ENCODE measurements around the gene LINGO1. TPM values are rescaled to one million over a fixed set of nuclear protein-coding genes. Genes with fewer than 3 reads are reported as not detected.

Gene LINGO1
- total RNA-seq, 1 donor from 2014 or later: 4.5 TPM

DNA sequence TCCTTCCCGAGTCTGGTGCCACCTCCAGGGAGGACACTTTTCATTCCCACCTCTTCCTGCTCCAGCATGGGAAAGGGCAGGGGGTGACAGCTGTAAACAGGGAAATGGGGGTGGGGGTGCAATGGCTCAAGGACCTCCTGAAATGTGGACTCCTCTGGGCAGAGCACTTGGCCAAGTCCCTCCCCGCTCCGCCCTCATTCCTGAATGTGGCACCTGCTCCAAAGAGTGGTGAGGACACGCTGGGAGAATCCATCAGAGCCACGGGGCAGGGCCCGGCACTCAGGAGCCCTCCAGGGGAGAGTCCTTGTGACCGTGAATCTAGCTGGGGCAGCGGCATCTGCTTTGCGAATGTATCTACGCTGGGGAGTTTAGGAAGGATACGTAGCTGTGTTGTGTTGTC is 11.1 kb upstream of the LINGO1 start:
- Histone ChIP-seq H3K4me2 (ENCODE audit: low read length) (no peak overlapping the region), H3K27ac (ENCODE audit: low read depth, low read length) (no peak overlapping the region), H3K9me3 (ENCODE audit: insufficient read depth, low read depth, low read length) (peaks cover 4% of the 10 kb centered on the region), H3K79me2 (ENCODE audit: insufficient read depth, low read length) (no peaks in the 10 kb centered on the region), H2AFZ (ENCODE audit: low read depth, low read length) (no peak overlapping the region), H3K4me1 (ENCODE audit: insufficient read depth, low read length) (no peaks in the 10 kb centered on the region), H3K4me3 (ENCODE audit: insufficient read depth, low read depth, low read length) (no peak overlapping the region), H3K27me3 (ENCODE audit: insufficient read depth, low read length) (peaks cover 7% of the 10 kb centered on the region), H3K36me3 (ENCODE audit: insufficient read depth, low read length) (no peaks in the 10 kb centered on the region), H4K20me1 (ENCODE audit: insufficient read depth, low read length) (no peaks in the 10 kb centered on the region), H3K9ac (ENCODE audit: low read length) (no peak overlapping the region)
- H3K27me3 Mint-ChIP-seq (ENCODE audit: low read depth, unreplicated experiment): peaks cover 55% of the 10 kb centered on the region
- no peak overlapping the region for H3K27ac Mint-ChIP-seq (ENCODE audit: unreplicated experiment)
- no peak for TF ChIP-seq EZH2 (IDR thresholded peaks at IDR 0.05; ENCODE audit: insufficient read depth, low read length)
- TF ChIP-seq, protein P1, sequence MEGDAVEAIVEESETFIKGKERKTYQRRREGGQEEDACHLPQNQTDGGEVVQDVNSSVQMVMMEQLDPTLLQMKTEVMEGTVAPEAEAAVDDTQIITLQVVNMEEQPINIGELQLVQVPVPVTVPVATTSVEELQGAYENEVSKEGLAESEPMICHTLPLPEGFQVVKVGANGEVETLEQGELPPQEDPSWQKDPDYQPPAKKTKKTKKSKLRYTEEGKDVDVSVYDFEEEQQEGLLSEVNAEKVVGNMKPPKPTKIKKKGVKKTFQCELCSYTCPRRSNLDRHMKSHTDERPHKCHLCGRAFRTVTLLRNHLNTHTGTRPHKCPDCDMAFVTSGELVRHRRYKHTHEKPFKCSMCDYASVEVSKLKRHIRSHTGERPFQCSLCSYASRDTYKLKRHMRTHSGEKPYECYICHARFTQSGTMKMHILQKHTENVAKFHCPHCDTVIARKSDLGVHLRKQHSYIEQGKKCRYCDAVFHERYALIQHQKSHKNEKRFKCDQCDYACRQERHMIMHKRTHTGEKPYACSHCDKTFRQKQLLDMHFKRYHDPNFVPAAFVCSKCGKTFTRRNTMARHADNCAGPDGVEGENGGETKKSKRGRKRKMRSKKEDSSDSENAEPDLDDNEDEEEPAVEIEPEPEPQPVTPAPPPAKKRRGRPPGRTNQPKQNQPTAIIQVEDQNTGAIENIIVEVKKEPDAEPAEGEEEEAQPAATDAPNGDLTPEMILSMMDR (IDR thresholded peaks at IDR 0.05; ENCODE audit: insufficient read depth, low read depth, low read length): no peak
- H3K36me3 Mint-ChIP-seq (ENCODE audit: low read depth, unreplicated experiment): no peaks in the 10 kb centered on the region
- H3K9me3 Mint-ChIP-seq (ENCODE audit: unreplicated experiment): no peaks in the 10 kb centered on the region
- H3K4me3 Mint-ChIP-seq (ENCODE audit: unreplicated experiment): no peak overlapping the region
- no peaks in the 10 kb centered on the region for H3K4me1 Mint-ChIP-seq (ENCODE audit: low read depth, unreplicated experiment)
- DNase-seq (ENCODE audit: low read depth) (no peak), FAIRE-seq (no peak)

DNA sequence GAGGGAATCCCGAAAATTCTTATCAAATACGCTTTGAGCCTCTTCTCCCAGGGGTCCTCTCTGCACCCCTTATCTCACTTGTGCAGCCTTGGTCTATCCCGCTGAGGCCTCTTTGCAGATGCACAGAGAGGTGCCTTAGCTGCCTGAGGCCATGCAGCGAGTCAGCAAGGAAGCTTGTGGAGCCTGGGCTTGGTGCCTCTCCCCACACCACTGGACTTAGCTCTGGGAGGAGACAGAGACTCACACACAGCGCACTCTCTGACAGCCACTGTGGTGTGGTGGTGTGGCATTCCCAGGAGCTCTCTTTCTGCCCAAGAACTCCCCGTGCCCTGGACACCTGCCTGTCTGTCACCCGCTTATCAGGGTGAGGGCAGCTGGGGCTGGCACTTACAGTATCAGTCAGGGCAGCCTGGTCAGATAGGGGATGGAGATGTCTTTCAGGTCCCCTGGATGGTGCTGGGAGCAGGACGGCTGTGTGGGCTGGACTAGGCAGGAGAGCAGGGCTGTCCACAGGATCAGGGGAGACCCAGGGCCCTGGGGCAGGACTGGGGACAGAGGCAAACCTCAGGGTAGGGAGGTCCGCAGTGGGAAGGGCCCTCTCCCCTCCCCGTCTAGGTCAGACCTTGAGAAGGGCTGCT is 10.2 kb upstream of the LINGO1 start:
- Mint-ChIP-seq H3K9me3 (ENCODE audit: unreplicated experiment) (no peaks in the 10 kb centered on the region), H3K27me3 (ENCODE audit: low read depth, unreplicated experiment) (peaks cover 61% of the 10 kb centered on the region), H3K4me1 (ENCODE audit: low read depth, unreplicated experiment) (no peaks in the 10 kb centered on the region), H3K4me3 (ENCODE audit: unreplicated experiment) (no peak overlapping the region), H3K36me3 (ENCODE audit: low read depth, unreplicated experiment) (no peaks in the 10 kb centered on the region), H3K27ac (ENCODE audit: unreplicated experiment) (no peak overlapping the region)
- H3K36me3 ChIP-seq (ENCODE audit: insufficient read depth, low read length): no peaks in the 10 kb centered on the region
- no peak overlapping the region for H3K9ac ChIP-seq (ENCODE audit: low read length)
- no peaks in the 10 kb centered on the region for H3K4me1 ChIP-seq (ENCODE audit: insufficient read depth, low read length)
- no peak for DNase-seq (ENCODE audit: low read depth)
- peaks cover 13% of the 10 kb centered on the region for H3K27me3 ChIP-seq (ENCODE audit: insufficient read depth, low read length)
- FAIRE-seq: no peak
- H3K9me3 ChIP-seq (ENCODE audit: insufficient read depth, low read depth, low read length): peaks cover 4% of the 10 kb centered on the region
- TF ChIP-seq, protein P1 (IDR thresholded peaks at IDR 0.05; ENCODE audit: insufficient read depth, low read depth, low read length): no peak
- no peak for TF ChIP-seq EZH2 (IDR thresholded peaks at IDR 0.05; ENCODE audit: insufficient read depth, low read length)
- H3K27ac ChIP-seq (ENCODE audit: low read depth, low read length): no peak overlapping the region
- no peak overlapping the region for H2AFZ ChIP-seq (ENCODE audit: low read depth, low read length)
- H4K20me1 ChIP-seq (ENCODE audit: insufficient read depth, low read length): no peaks in the 10 kb centered on the region
- H3K4me2 ChIP-seq (ENCODE audit: low read length): no peak overlapping the region
- no peaks in the 10 kb centered on the region for H3K79me2 ChIP-seq (ENCODE audit: insufficient read depth, low read length)
- H3K4me3 ChIP-seq (ENCODE audit: insufficient read depth, low read depth, low read length): no peak overlapping the region

DNA sequence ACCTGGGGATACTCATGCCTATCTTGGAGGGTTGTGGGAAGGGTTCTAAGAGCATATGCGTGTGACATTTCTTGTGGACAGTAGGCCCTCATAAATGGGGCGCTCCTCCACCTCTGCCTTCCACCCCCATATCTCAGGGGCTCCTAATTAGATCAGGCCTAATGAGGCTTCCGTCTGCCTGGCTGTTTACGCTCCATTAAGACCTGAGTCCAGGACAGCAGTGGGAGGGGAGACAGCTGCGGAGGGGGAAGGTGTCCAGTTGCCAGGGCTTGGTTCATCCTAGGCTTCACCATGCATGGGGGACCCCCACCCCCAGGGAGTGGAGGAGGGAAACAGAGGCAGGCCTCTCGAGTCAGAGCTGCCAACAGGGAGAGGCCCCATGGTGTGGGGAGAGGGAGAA is 9.3 kb upstream of the LINGO1 start:
- H3K27me3 Mint-ChIP-seq (ENCODE audit: low read depth, unreplicated experiment): peaks cover 60% of the 10 kb centered on the region
- FAIRE-seq: no peak
- Histone ChIP-seq H3K9ac (ENCODE audit: low read length) (no peak overlapping the region), H2AFZ (ENCODE audit: low read depth, low read length) (no peak overlapping the region), H3K79me2 (ENCODE audit: insufficient read depth, low read length) (no peaks in the 10 kb centered on the region), H3K27ac (ENCODE audit: low read depth, low read length) (no peak overlapping the region), H3K4me2 (ENCODE audit: low read length) (no peak overlapping the region), H3K4me1 (ENCODE audit: insufficient read depth, low read length) (no peaks in the 10 kb centered on the region), H3K9me3 (ENCODE audit: insufficient read depth, low read depth, low read length) (peaks cover 4% of the 10 kb centered on the region), H4K20me1 (ENCODE audit: insufficient read depth, low read length) (no peaks in the 10 kb centered on the region), H3K27me3 (ENCODE audit: insufficient read depth, low read length) (peaks cover 19% of the 10 kb centered on the region), H3K4me3 (ENCODE audit: insufficient read depth, low read depth, low read length) (no peak overlapping the region), H3K36me3 (ENCODE audit: insufficient read depth, low read length) (no peaks in the 10 kb centered on the region)
- H3K4me1 Mint-ChIP-seq (ENCODE audit: low read depth, unreplicated experiment): no peaks in the 10 kb centered on the region
- TF ChIP-seq EZH2 (IDR thresholded peaks at IDR 0.05; ENCODE audit: insufficient read depth, low read length): no peak
- TF ChIP-seq, protein P1 (IDR thresholded peaks at IDR 0.05; ENCODE audit: insufficient read depth, low read depth, low read length): no peak
- no peak overlapping the region for H3K4me3 Mint-ChIP-seq (ENCODE audit: unreplicated experiment)
- no peak for DNase-seq (ENCODE audit: low read depth)
- H3K27ac Mint-ChIP-seq (ENCODE audit: unreplicated experiment): no peak overlapping the region
- H3K9me3 Mint-ChIP-seq (ENCODE audit: unreplicated experiment): no peaks in the 10 kb centered on the region
- no peaks in the 10 kb centered on the region for H3K36me3 Mint-ChIP-seq (ENCODE audit: low read depth, unreplicated experiment)
